Kidney glomerular epithelial cell (primary cell): ENCODE data around the gene MMP10.

Experiments used
- DNase-seq: peaks from one replicate; lab custom pipeline; 2025; lab: John Stamatoyannopoulos, UW

The MMP10 gene

DNA sequence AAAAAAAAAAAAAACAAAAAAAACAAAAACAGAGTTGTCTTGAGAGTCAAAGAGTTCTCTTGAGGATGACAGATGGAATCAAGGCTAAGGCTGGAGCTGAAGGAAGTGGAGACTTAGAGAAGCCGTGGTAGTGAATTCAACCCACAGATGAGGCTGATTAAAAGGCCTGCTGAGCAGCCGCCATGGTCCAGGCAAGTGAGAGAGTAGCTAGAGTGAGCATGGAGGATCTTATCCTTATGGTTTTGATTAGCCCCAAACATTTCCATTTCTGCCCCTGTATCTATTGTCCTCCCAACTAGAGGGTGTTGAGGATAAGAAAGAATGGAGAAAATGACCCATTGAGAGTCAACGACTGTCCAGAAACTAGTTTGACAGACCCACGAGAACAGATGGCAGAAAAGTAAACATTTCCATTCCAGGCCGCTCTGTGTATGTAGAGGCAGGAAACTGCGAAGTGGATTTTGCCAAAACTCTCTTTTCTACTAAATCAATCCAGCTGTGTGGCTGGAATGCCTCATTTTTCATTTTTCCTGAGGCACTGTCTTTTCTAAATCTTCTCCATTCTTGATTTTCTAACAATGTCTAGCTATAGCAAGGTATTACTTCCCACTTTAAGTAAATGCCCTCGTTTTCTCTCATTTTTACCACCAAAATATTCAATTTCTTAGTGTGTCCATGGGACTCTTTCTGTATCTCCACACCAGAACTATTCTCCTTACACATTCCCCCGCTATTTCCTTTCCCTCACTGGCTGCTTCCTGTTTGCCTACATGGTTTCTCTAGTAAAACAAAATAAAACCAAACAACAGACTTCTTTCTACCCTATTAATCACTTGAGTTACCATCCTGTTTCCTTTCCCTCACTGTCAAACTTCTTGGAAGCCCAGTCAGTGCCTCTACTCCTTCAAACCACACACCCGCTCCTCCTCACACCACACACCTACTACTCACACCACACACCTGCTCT, 50.3 kb downstream of the MMP10 start:
- no peak for DNase-seq

DNA sequence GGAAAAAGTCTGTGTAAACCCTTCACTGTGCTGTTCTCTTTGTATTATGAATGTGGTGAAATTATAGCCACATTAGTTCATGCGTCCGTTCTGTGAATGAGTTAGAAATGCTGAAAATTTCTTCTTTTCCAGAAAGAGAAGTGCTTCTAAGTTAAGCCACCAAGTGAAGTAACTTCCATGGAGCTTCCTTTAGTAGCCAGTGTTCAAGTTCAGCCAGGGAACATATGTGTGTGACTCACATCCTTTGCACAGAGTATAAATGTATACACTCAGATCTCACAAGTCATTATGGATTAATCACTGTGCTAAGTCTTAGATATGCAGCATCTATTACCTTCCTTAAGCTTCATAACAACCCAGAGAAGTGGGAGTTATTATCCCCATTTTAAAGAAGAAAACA, 52.5 kb downstream of the MMP10 start:
- DNase-seq = no peak

DNA sequence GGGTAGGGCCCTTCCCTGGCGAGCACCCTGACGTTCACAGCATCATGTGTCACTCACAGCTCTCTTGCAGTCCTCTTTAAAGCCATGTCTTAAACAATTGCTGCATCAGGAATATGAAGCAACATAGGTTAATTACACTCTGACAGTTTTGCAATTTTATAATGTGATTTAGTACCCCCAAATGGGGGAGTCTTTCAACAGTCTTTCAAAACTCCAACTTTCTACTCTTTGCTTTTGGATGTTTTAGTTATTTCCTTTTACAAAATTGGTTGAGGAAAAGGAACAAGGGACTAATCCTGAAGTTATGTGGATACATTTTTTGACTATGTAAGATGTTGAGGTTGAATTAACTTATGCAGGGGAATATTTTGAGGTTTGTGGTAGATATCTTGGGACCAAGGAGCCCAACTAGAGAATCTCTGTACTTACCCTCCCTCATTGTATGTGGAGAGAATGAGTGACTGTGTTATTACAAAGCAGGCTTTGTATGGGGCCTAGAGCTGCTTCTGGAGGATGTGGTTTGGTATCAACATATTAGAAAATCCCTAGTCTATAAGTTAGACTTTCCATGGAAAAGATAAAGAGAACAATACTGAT, 55.4 kb downstream of the MMP10 start, which contains the start of gene MMP8:
MMP8 (minus strand) TSS at position 51 of the 597 bp plus-strand sequence. CDS start 99 bp downstream, outside the sequence.
- no peak for DNase-seq

DNA sequence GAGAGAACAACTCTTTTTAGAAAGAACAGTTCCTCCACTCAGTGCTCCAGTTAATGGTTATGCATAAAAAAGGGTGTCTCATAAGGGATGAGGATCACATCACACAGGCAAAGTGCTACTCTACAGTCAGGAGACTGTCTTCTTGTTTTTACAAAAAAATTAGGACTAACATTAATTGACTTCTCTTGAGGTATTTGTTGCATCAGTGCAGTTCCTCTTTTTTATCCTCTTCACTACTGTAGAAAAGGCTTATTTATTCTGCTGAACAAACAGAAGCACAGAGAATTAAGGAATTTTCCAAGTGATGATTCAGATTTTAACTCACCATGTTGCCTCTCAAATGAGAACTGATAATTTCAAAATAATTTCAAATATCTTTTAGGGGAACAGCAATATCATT, 57.6 kb downstream of the MMP10 start:
- no peak for DNase-seq
